CD4-positive, alpha-beta T cell (primary cell): Measurements from ENCODE around the gene IBTK. TPM values are rescaled to one million over a fixed set of nuclear protein-coding genes. Genes with fewer than 3 reads are reported as not detected.

Experiments used
- total RNA-seq, 174 experiments: library from RNA in 2 of 174; stranded (reverse) in 2 of 174; gene quantifications; one replicate each; pipeline ENCODE4 v1.2.3 and lab custom pipeline; 2021 to 2026

IBTK gene
- total RNA-seq, 2 experiments from 2014 or later, result 11.0 to 11.2 TPM

Other genes with a start within 250 kb of the IBTK start
- gene TPBG, start 116.1 kb upstream of the IBTK start, total RNA-seq, result under 1 TPM; 0.36 to 0.56 TPM